HepG2 (cell line): ENCODE data around the gene RPS8. TPM values are rescaled to one million over a fixed set of nuclear protein-coding genes. Genes with fewer than 3 reads are reported as not detected.

Source experiments
- ARID5B ChIP-seq: IDR thresholded peaks from 2 replicates; pipeline ENCODE4 v1.4.0; 2020; ENCODE audit warnings: mild to moderate bottlenecking, missing genetic modification reagents
- CHD2 ChIP-seq: IDR thresholded peaks from 2 replicates; pipeline ENCODE4 v1.6.1; 2011; ENCODE audit warnings: low read depth, low read length, improper control_type of control experiment
- E2F5 ChIP-seq: sonication (generic); formaldehyde crosslinking; conservative IDR thresholded peaks from 2 replicates; pipeline ENCODE4 v1.4.0; 2020; ENCODE audit warnings: missing genetic modification reagents
- HNF1B ChIP-seq: sonication (generic); formaldehyde crosslinking; IDR thresholded peaks from 2 replicates; pipeline ENCODE4 v1.5.1; 2020; ENCODE audit warnings: mild to moderate bottlenecking, moderate library complexity, missing genetic modification reagents
- IKZF1 ChIP-seq: fragments of 450-650 bp; IDR thresholded peaks from 2 replicates; pipeline ENCODE4 v1.7.1; 2016
- IRF1 ChIP-seq: sonication (generic); formaldehyde crosslinking; IDR thresholded peaks from 2 replicates; pipeline ENCODE4 v1.4.0; 2020; ENCODE audit warnings: low read depth, mild to moderate bottlenecking, missing genetic modification reagents
- RERE ChIP-seq: IDR thresholded peaks from 2 replicates; pipeline ENCODE4 v1.6.1; 2016; ENCODE audit warnings: low read depth, missing genetic modification reagents, missing compliant biosample characterization
- YEATS4 ChIP-seq: sonication (generic); formaldehyde crosslinking; IDR thresholded peaks from 2 replicates; pipeline ENCODE4 v1.4.0; 2020; ENCODE audit warnings: missing genetic modification reagents, borderline replicate concordance
- ZHX1 ChIP-seq: sonication (generic); formaldehyde crosslinking; IDR thresholded peaks from 2 replicates; pipeline ENCODE4 v1.8.1; 2022; ENCODE audit warnings: low read depth, mild to moderate bottlenecking, missing genetic modification reagents
- ZNF770 ChIP-seq: sonication (generic); formaldehyde crosslinking; IDR thresholded peaks from 2 replicates; pipeline ENCODE4 v1.5.0; 2020; ENCODE audit warnings: mild to moderate bottlenecking, missing genetic modification reagents
- polyA plus RNA-seq, 8 experiments: library from polyadenylated mRNA; depleted of rRNA in 3 of 8; stranded (reverse) in 7 of 8; unstranded in 1 of 8; fragments of >200 nt; fragmentation: Illumina TruSeq in 4 of 8; extraction: Trizol in 4 of 8; gene quantifications; 2 replicates each; pipeline versions ENCODE4 v1.2.1 to v1.2.3, GENCODE V29; 2011 to 2016; ENCODE audit warnings: low read depth in 4 of 8, missing spikeins in 1 of 8, mixed read lengths in 1 of 8; ENCODE audit not compliant: insufficient read depth in 1 of 8
- total RNA-seq, 5 experiments: library from RNA; depleted of rRNA; stranded (reverse); fragments of >200 nt; fragmentation: Illumina TruSeq; extraction: Trizol; gene quantifications; 2 replicates each; pipeline ENCODE4 v1.2.3, GENCODE V29; 2016; ENCODE audit warnings: low read depth in 1 of 5

The RPS8 gene
- total and polyA plus RNA-seq, 2 of the 13 experiments (the other 11 are each of a cell fraction or from before 2014, with no cell fraction given), result 2,628 to 2,822 TPM

- TF ChIP-seq ZHX1 (CRISPR knock-in tag) (no peak), HNF1B (CRISPR knock-in tag) (no peak), IRF1 (CRISPR knock-in tag) (no peak), RERE (CRISPR knock-in tag) (no peak), E2F5 (CRISPR knock-in tag) (no peak), ARID5B (no peak), ZNF770 (no peak), IKZF1 (no peak), CHD2 (no peak), YEATS4 (CRISPR knock-in tag) (no peak)
Measured at GRCh38 chr1:44780583-44781121, 5.3 kb downstream of the RPS8 start (continued).
